ENCODE measurements around the gene CDK19. TPM values are rescaled to one million over a fixed set of nuclear protein-coding genes. Genes with fewer than 3 reads are reported as not detected.
"Not testable (repeated sequence)": the region's sequence is repeated elsewhere in the genome, so short reads cannot be mapped to it uniquely, and the experiment has no call there.

The CDK19 gene
- total RNA-seq, 1 experiment from 2014 or later: 4.9 TPM

- DNase-seq (ENCODE audit: extremely low read depth, low read depth): no peak
These were observed 53.9 kb downstream of the CDK19 start for GRCh38 chr6:110761371-110761770.

GRCh38 chr6:110760589-110760988, 54.7 kb downstream of the CDK19 start:
- no peak for DNase-seq (ENCODE audit: extremely low read depth, low read depth)

GRCh38 chr6:110760098-110760497, 55.2 kb downstream of the CDK19 start:
- not testable (repeated sequence) for DNase-seq (ENCODE audit: extremely low read depth, low read depth)

GRCh38 chr6:110757926-110758325, 57.3 kb downstream of the CDK19 start:
- DNase-seq (ENCODE audit: extremely low read depth, low read depth): no peak

- no peak for DNase-seq (ENCODE audit: extremely low read depth, low read depth)
These were observed 58.5 kb downstream of the CDK19 start for GRCh38 chr6:110756817-110757216.

- DNase-seq (ENCODE audit: extremely low read depth, low read depth): no peak
These were observed 59.8 kb downstream of the CDK19 start for GRCh38 chr6:110755411-110755834.

GRCh38 chr6:110753936-110754668, 61.2 kb downstream of the CDK19 start:
- DNase-seq (ENCODE audit: extremely low read depth, low read depth): not testable (repeated sequence)

GRCh38 chr6:110748453-110748852, 66.8 kb downstream of the CDK19 start:
- no peak for DNase-seq (ENCODE audit: extremely low read depth, low read depth)

- no peak for DNase-seq (ENCODE audit: extremely low read depth, low read depth)
These were observed 68.6 kb downstream of the CDK19 start for GRCh38 chr6:110746680-110747079.

GRCh38 chr6:110744991-110745390, 70.3 kb downstream of the CDK19 start:
- DNase-seq (ENCODE audit: extremely low read depth, low read depth): no peak

GRCh38 chr6:110742552-110742951, 72.7 kb downstream of the CDK19 start:
- not testable (repeated sequence) for DNase-seq (ENCODE audit: extremely low read depth, low read depth)

GRCh38 chr6:110741517-110741916, 73.8 kb downstream of the CDK19 start:
- DNase-seq (ENCODE audit: extremely low read depth, low read depth): no peak

GRCh38 chr6:110738899-110739365, 76.3 kb downstream of the CDK19 start:
- DNase-seq (ENCODE audit: extremely low read depth, low read depth): no peak

GRCh38 chr6:110735666-110736065, 79.6 kb downstream of the CDK19 start:
- no peak for DNase-seq (ENCODE audit: extremely low read depth, low read depth)

- DNase-seq (ENCODE audit: extremely low read depth, low read depth): no peak
These were observed 83.4 kb downstream of the CDK19 start for GRCh38 chr6:110731898-110732297.

- no peak for DNase-seq (ENCODE audit: extremely low read depth, low read depth)
These were observed 84.1 kb downstream of the CDK19 start for GRCh38 chr6:110731196-110731595.

GRCh38 chr6:110728501-110728900, 86.8 kb downstream of the CDK19 start:
- no peak for DNase-seq (ENCODE audit: extremely low read depth, low read depth)

- DNase-seq (ENCODE audit: extremely low read depth, low read depth): no peak
These were observed 92.3 kb downstream of the CDK19 start for GRCh38 chr6:110723017-110723416.

- DNase-seq (ENCODE audit: extremely low read depth, low read depth): no peak
These were observed 95.2 kb downstream of the CDK19 start for GRCh38 chr6:110720066-110720465.

GRCh38 chr6:110719601-110720000, 95.7 kb downstream of the CDK19 start:
- not testable (repeated sequence) for DNase-seq (ENCODE audit: extremely low read depth, low read depth)

GRCh38 chr6:110714143-110714542, 101.1 kb downstream of the CDK19 start:
- no peak for DNase-seq (ENCODE audit: extremely low read depth, low read depth)

- DNase-seq (ENCODE audit: extremely low read depth, low read depth): no peak
These were observed 103.0 kb downstream of the CDK19 start for GRCh38 chr6:110712238-110712637.

GRCh38 chr6:110710115-110710514, 105.2 kb downstream of the CDK19 start:
- DNase-seq (ENCODE audit: extremely low read depth, low read depth): no peak
